Measurements from ENCODE around the gene QPRT.

DNA sequence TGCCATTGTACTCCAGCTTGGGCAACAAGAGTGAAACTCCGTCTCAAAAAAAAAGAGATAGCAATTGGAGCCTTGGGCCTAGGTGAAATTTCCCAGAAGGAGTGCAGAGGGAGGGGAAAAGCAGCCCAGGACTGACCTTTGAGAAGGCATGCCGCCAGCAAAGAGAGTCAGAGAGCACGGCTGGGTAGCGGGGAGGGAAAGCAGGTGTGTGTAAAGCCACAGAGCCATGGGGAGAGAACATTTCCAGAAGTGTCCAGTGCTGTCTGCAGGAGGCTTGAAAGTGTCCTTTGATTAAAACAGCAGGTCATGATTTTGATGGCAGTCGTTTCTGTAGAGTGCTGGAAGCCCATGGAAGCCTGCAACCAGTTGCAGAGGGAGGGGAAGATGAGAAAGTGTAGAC, 58.7 kb downstream of the QPRT start:
- TF ChIP-seq GABPA (IDR thresholded peaks at IDR 0.05 in 1 of 2, conservative IDR thresholded peaks at IDR 0.05 in 1 of 2), result no peak
- TF ChIP-seq, protein P1, sequence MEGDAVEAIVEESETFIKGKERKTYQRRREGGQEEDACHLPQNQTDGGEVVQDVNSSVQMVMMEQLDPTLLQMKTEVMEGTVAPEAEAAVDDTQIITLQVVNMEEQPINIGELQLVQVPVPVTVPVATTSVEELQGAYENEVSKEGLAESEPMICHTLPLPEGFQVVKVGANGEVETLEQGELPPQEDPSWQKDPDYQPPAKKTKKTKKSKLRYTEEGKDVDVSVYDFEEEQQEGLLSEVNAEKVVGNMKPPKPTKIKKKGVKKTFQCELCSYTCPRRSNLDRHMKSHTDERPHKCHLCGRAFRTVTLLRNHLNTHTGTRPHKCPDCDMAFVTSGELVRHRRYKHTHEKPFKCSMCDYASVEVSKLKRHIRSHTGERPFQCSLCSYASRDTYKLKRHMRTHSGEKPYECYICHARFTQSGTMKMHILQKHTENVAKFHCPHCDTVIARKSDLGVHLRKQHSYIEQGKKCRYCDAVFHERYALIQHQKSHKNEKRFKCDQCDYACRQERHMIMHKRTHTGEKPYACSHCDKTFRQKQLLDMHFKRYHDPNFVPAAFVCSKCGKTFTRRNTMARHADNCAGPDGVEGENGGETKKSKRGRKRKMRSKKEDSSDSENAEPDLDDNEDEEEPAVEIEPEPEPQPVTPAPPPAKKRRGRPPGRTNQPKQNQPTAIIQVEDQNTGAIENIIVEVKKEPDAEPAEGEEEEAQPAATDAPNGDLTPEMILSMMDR (IDR thresholded peaks at IDR 0.05; ENCODE audit: low read depth, low read length, missing input control), result no peak
- no peak for TF ChIP-seq FOXA2 (IDR thresholded peaks at IDR 0.05)
- TF ChIP-seq, protein P2, sequence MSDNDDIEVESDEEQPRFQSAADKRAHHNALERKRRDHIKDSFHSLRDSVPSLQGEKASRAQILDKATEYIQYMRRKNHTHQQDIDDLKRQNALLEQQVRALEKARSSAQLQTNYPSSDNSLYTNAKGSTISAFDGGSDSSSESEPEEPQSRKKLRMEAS (IDR thresholded peaks at IDR 0.05), result no peak
- no peak for TF ChIP-seq TAF1 (conservative IDR thresholded peaks at IDR 0.05)
- TF ChIP-seq, protein P3, sequence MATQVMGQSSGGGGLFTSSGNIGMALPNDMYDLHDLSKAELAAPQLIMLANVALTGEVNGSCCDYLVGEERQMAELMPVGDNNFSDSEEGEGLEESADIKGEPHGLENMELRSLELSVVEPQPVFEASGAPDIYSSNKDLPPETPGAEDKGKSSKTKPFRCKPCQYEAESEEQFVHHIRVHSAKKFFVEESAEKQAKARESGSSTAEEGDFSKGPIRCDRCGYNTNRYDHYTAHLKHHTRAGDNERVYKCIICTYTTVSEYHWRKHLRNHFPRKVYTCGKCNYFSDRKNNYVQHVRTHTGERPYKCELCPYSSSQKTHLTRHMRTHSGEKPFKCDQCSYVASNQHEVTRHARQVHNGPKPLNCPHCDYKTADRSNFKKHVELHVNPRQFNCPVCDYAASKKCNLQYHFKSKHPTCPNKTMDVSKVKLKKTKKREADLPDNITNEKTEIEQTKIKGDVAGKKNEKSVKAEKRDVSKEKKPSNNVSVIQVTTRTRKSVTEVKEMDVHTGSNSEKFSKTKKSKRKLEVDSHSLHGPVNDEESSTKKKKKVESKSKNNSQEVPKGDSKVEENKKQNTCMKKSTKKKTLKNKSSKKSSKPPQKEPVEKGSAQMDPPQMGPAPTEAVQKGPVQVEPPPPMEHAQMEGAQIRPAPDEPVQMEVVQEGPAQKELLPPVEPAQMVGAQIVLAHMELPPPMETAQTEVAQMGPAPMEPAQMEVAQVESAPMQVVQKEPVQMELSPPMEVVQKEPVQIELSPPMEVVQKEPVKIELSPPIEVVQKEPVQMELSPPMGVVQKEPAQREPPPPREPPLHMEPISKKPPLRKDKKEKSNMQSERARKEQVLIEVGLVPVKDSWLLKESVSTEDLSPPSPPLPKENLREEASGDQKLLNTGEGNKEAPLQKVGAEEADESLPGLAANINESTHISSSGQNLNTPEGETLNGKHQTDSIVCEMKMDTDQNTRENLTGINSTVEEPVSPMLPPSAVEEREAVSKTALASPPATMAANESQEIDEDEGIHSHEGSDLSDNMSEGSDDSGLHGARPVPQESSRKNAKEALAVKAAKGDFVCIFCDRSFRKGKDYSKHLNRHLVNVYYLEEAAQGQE (IDR thresholded peaks at IDR 0.05), result no peak

All from liver (tissue), 3 donors.